CD14-positive monocyte (primary cell): ENCODE results near the gene PODXL2. TPM values are rescaled to one million over a fixed set of nuclear protein-coding genes. Genes with fewer than 3 reads are reported as not detected.
A peak's percentile ranks its signal among the peaks of the same experiment; 100 is the strongest.

Source experiments
- DNase-seq, 3 donors: peaks; one replicate each; pipeline ENCODE4 v3.0.0-alpha.2; 2011 to 2022
- H2AFZ ChIP-seq: 2 replicates; pipeline ENCODE4 v1.6.0; 2012; ENCODE audit warnings: mild to moderate bottlenecking, low read depth, low read length, inconsistent platforms; ENCODE audit not compliant: insufficient read depth, poor library complexity, severe bottlenecking
- H3K27ac ChIP-seq, 2 donors: 1 replicate in 1 of 2; 2 replicates in 1 of 2; pipeline ENCODE4 v1.5.1; 2012 to 2013; ENCODE audit warnings: low read length in 2 of 2, control low read depth in 1 of 2, inconsistent platforms in 1 of 2, low read depth in 1 of 2, mild to moderate bottlenecking in 1 of 2
- H3K27me3 ChIP-seq, 2 donors: one replicate each; pipeline versions ENCODE4 v1.6.0 to v1.6.1; 2011 to 2013; ENCODE audit warnings: low read length in 2 of 2; ENCODE audit not compliant: control insufficient read depth in 2 of 2, insufficient read depth in 2 of 2
- H3K36me3 ChIP-seq, 2 donors: replicated peaks in 1 of 2; 1 replicate in 1 of 2; 2 replicates in 1 of 2; pipeline versions ENCODE4 v1.5.1 to v1.6.1; 2012 to 2013; ENCODE audit warnings: low read length in 2 of 2, control low read depth in 1 of 2, inconsistent platforms in 1 of 2, mild to moderate bottlenecking in 1 of 2; ENCODE audit not compliant: insufficient read depth in 2 of 2, control insufficient read depth in 1 of 2
- H3K4me1 ChIP-seq, 2 donors: 1 replicate in 1 of 2; 2 replicates in 1 of 2; pipeline versions ENCODE4 v1.5.1 to v1.6.1; 2012 to 2013; ENCODE audit warnings: low read length in 2 of 2, control low read depth in 1 of 2, inconsistent platforms in 1 of 2, mild to moderate bottlenecking in 1 of 2, moderate library complexity in 1 of 2; ENCODE audit not compliant: insufficient read depth in 2 of 2, control insufficient read depth in 1 of 2
- H3K4me2 ChIP-seq: replicated peaks from 2 replicates; pipeline ENCODE3; 2012; ENCODE audit warnings: low read length, moderate library complexity, mild to moderate bottlenecking; ENCODE audit not compliant: poor library complexity, severe bottlenecking; ENCODE audit errors: extremely low read depth
- H3K4me3 ChIP-seq, 3 experiments: fragments of 200-600 bp in 1 of 3; sonication (generic) in 1 of 3; replicated peaks in 1 of 3; 1 replicate in 2 of 3; 2 replicates in 1 of 3; pipeline ENCODE4 v1.5.1; 2011 to 2013; ENCODE audit warnings: low read length in 3 of 3, mild to moderate bottlenecking in 3 of 3, control low read depth in 2 of 3, low read depth in 2 of 3, inconsistent platforms in 1 of 3, moderate library complexity in 1 of 3
- H3K79me2 ChIP-seq: 2 replicates; pipeline ENCODE4 v1.6.0; 2012; ENCODE audit warnings: mild to moderate bottlenecking, control low read depth, inconsistent platforms, low read length, moderate library complexity; ENCODE audit not compliant: insufficient read depth
- H3K9ac ChIP-seq: 2 replicates; pipeline ENCODE4 v1.6.0; 2017; ENCODE audit warnings: low read length, mild to moderate bottlenecking; ENCODE audit not compliant: insufficient read depth, poor library complexity, severe bottlenecking
- H3K9me3 ChIP-seq, 2 donors: replicated peaks in 1 of 2; 1 replicate in 1 of 2; 2 replicates in 1 of 2; pipeline versions ENCODE4 v1.5.1 to v1.6.1; 2012 to 2013; ENCODE audit warnings: low read length in 2 of 2, control low read depth in 1 of 2; ENCODE audit not compliant: control insufficient read depth in 1 of 2, insufficient read depth in 1 of 2
- H4K20me1 ChIP-seq: 2 replicates; pipeline ENCODE4 v1.6.0; 2012; ENCODE audit warnings: mild to moderate bottlenecking, low read length, control low read depth, moderate library complexity; ENCODE audit not compliant: insufficient read depth
- H3K27ac Mint-ChIP-seq, 7 donors: one replicate each; pipeline ENCODE4 v1.8.0; 2020; ENCODE audit warnings: mild to moderate bottlenecking in 7 of 7, mixed read lengths in 7 of 7, moderate library complexity in 6 of 7, inconsistent platforms in 2 of 7
- H3K27me3 Mint-ChIP-seq, 3 donors: one replicate each; pipeline ENCODE4 v1.8.0; 2021 to 2022; ENCODE audit warnings: low read depth in 3 of 3, mild to moderate bottlenecking in 3 of 3, mixed read lengths in 3 of 3, moderate library complexity in 3 of 3, inconsistent platforms in 1 of 3
- H3K36me3 Mint-ChIP-seq, 2 donors: one replicate each; pipeline ENCODE4 v1.8.0; 2020; ENCODE audit warnings: mixed read lengths in 2 of 2, inconsistent platforms in 1 of 2, mild to moderate bottlenecking in 1 of 2
- H3K4me1 Mint-ChIP-seq: one replicate; pipeline ENCODE4 v1.8.0; 2020; ENCODE audit warnings: mild to moderate bottlenecking, mixed read lengths
- H3K4me3 Mint-ChIP-seq, 2 donors: one replicate each; pipeline ENCODE4 v1.8.0; 2020; ENCODE audit warnings: mild to moderate bottlenecking in 2 of 2, mixed read lengths in 2 of 2, moderate library complexity in 1 of 2
- H3K9me3 Mint-ChIP-seq, 7 donors: one replicate each; pipeline ENCODE4 v1.8.0; 2020 to 2022; ENCODE audit warnings: mixed read lengths in 7 of 7, mild to moderate bottlenecking in 6 of 7, moderate library complexity in 6 of 7, inconsistent platforms in 2 of 7
- CTCF ChIP-seq: fragments of 200-600 bp; IDR thresholded peaks from one replicate; pipeline ENCODE4 v1.8.0; 2022; ENCODE audit warnings: antibody characterized with exemption, mild to moderate bottlenecking
- WGBS: methylation state at CpG from one replicate; pipeline ENCODE4 v1.1.5; 2013; ENCODE audit warnings: missing lambda C conversion rate; ENCODE audit not compliant: insufficient coverage; 5-methylcytosine and 5-hydroxymethylcytosine counted together
- intact Hi-C, 2 donors: fragments of 100-400 bp; cut with micrococcal nuclease; formaldehyde crosslinking; loops; one replicate each; pipeline versions ENCODE4 v1.15.0 to v1.15.1; 2023
- polyA plus RNA-seq, 3 donors: library from polyadenylated mRNA; depleted of rRNA in 1 of 3; unstranded in 2 of 3; stranded (reverse) in 1 of 3; fragments of 300-500 nt in 2 of 3; fragments of >200 nt in 1 of 3; fragmentation: Illumina TruSeq in 2 of 3; gene quantifications; 1 replicate in 2 of 3; 2 replicates in 1 of 3; pipeline ENCODE4 v1.2.3, GENCODE V29; 2012 to 2021

Gene PODXL2
- polyA plus RNA-seq, 3 donors, result 0.33 to 0.64 (median 0.43) TPM

GRCh38 chr3:127612966-127613365, 16.0 kb upstream of the PODXL2 start:
- no peak for DNase-seq
- no peak for TF ChIP-seq CTCF
- intact Hi-C loops, result no loop called here
- H3K4me3 Mint-ChIP-seq, result no peak overlapping the region
- H3K27ac ChIP-seq, result no peak overlapping the region
- peaks cover 15 to 69% of the 10 kb centered on the region in 2 donors for H3K36me3 ChIP-seq
- H3K79me2 ChIP-seq, result peaks cover 3% of the 10 kb centered on the region
- H3K27ac Mint-ChIP-seq, result peak overlapping the region in 3 of 7 donors; percentile 34 to 47 (median 45)
- H2AFZ ChIP-seq, result no peak overlapping the region
- H3K4me3 ChIP-seq, result no peak overlapping the region
- 79% methylated on average over 4 of the region's 6 CpGs for WGBS
- peaks cover 49 to 69% of the 10 kb centered on the region in 2 donors for H3K36me3 Mint-ChIP-seq
- no peaks in the 10 kb centered on the region for H3K27me3 ChIP-seq
- H3K27me3 Mint-ChIP-seq, result peaks cover 0 to 2% (median 0%) of the 10 kb centered on the region in 3 donors
- H3K9me3 Mint-ChIP-seq, result no peaks in the 10 kb centered on the region
- H3K9me3 ChIP-seq, result no peaks in the 10 kb centered on the region
- peaks cover 7 to 8% of the 10 kb centered on the region in 2 donors for H3K4me1 ChIP-seq
- no peak overlapping the region for H3K4me2 ChIP-seq
- H3K9ac ChIP-seq, result no peak overlapping the region
- H3K4me1 Mint-ChIP-seq, result peaks cover 27% of the 10 kb centered on the region
- H4K20me1 ChIP-seq, result no peaks in the 10 kb centered on the region

GRCh38 chr3:127613406-127613805, 15.6 kb upstream of the PODXL2 start:
- no peaks in the 10 kb centered on the region for H3K9me3 Mint-ChIP-seq
- H3K27ac Mint-ChIP-seq, result peak overlapping the region in 1 of 7 donors; percentile 34
- H3K27me3 Mint-ChIP-seq, result peaks cover 0 to 2% (median 0%) of the 10 kb centered on the region in 3 donors
- no peak overlapping the region for H3K9ac ChIP-seq
- H3K4me2 ChIP-seq, result no peak overlapping the region
- intact Hi-C loops, result no loop called here
- peaks cover 7 to 8% of the 10 kb centered on the region in 2 donors for H3K4me1 ChIP-seq
- H3K79me2 ChIP-seq, result peaks cover 3% of the 10 kb centered on the region
- no peak overlapping the region for H3K4me3 Mint-ChIP-seq
- H3K4me3 ChIP-seq, result no peak overlapping the region
- no peak for TF ChIP-seq CTCF
- H3K36me3 ChIP-seq, result peaks cover 15 to 69% of the 10 kb centered on the region in 2 donors
- no peak for DNase-seq
- H3K4me1 Mint-ChIP-seq, result peaks cover 27% of the 10 kb centered on the region
- no peaks in the 10 kb centered on the region for H3K27me3 ChIP-seq
- no peak overlapping the region for H3K27ac ChIP-seq
- no peaks in the 10 kb centered on the region for H3K9me3 ChIP-seq
- no peak overlapping the region for H2AFZ ChIP-seq
- H3K36me3 Mint-ChIP-seq, result peaks cover 50 to 74% of the 10 kb centered on the region in 2 donors
- no peaks in the 10 kb centered on the region for H4K20me1 ChIP-seq
